Parathyroid adenoma (tissue), 2 donors: Measurements from ENCODE around the gene KCNQ1OT1.

Source experiments
- H2AFZ ChIP-seq: fragments of 300-600 bp; sonication (generic); one replicate; pipeline ENCODE4 v1.7.0; 2017; ENCODE audit warnings: antibody characterized with exemption, mild to moderate bottlenecking
- H3K27ac ChIP-seq: fragments of 300-600 bp; sonication (generic); one replicate; pipeline ENCODE4 v1.7.0; 2017
- H3K27me3 ChIP-seq: fragments of 300-600 bp; sonication (generic); one replicate; pipeline ENCODE4 v1.7.0; 2017; ENCODE audit warnings: low read length; ENCODE audit not compliant: control insufficient read depth, insufficient read depth
- H3K36me3 ChIP-seq: fragments of 300-600 bp; sonication (generic); one replicate; pipeline ENCODE4 v1.7.0; 2017; ENCODE audit warnings: low read length; ENCODE audit not compliant: control insufficient read depth, insufficient read depth
- H3K4me1 ChIP-seq: fragments of 300-600 bp; sonication (generic); one replicate; pipeline ENCODE4 v1.7.0; 2017; ENCODE audit warnings: control low read depth
- H3K4me2 ChIP-seq: fragments of 300-600 bp; sonication (generic); one replicate; pipeline ENCODE4 v1.7.0; 2017; ENCODE audit warnings: low read length
- H3K4me3 ChIP-seq: fragments of 300-600 bp; sonication (generic); one replicate; pipeline ENCODE4 v1.7.0; 2017; ENCODE audit warnings: low read depth, low read length
- H3K79me2 ChIP-seq: fragments of 300-600 bp; sonication (generic); one replicate; pipeline ENCODE4 v1.7.0; 2017; ENCODE audit warnings: control low read depth
- H3K9ac ChIP-seq: fragments of 300-600 bp; sonication (generic); one replicate; pipeline ENCODE4 v1.7.0; 2017; ENCODE audit warnings: mild to moderate bottlenecking
- H3K9me3 ChIP-seq: fragments of 300-600 bp; sonication (generic); one replicate; pipeline ENCODE4 v1.7.0; 2017; ENCODE audit warnings: low read length; ENCODE audit not compliant: control insufficient read depth
- TF ChIP-seq, protein P1 (sequence below): fragments of 300-600 bp; sonication (generic); IDR thresholded peaks from one replicate; pipeline ENCODE4 v1.7.0; 2017; ENCODE audit warnings: antibody characterized with exemption, mild to moderate bottlenecking
- donor health status: primary hyperparathyroidism.

KCNQ1OT1 gene

DNA sequence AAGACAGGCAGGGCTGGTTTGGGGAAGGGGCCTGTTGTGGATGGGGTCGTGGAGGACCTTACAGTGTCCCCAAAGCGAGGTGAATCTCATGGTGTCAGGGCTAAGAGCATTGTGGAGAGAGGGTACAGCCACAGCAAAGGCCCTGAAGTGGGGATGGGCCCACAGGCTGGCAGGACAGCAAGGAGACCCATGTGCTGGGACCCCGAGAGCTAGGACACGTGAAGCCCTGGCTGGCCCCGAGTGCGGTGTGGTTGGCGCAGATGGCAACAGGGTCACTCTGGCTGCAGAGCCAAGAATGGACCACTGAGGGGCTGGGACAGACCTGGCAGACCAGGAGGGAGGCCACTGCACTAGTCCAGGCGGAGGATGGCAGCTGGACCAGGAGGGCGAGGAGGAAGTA lies 30.0 kb upstream of the KCNQ1OT1 start:
- H2AFZ ChIP-seq, result no peak overlapping the region
- H3K36me3 ChIP-seq, result no peaks in the 10 kb centered on the region
- no peak overlapping the region for H3K4me3 ChIP-seq
- H3K27ac ChIP-seq, result no peak overlapping the region
- H3K79me2 ChIP-seq, result no peaks in the 10 kb centered on the region
- H3K4me2 ChIP-seq, result no peak overlapping the region
- TF ChIP-seq, protein P1, sequence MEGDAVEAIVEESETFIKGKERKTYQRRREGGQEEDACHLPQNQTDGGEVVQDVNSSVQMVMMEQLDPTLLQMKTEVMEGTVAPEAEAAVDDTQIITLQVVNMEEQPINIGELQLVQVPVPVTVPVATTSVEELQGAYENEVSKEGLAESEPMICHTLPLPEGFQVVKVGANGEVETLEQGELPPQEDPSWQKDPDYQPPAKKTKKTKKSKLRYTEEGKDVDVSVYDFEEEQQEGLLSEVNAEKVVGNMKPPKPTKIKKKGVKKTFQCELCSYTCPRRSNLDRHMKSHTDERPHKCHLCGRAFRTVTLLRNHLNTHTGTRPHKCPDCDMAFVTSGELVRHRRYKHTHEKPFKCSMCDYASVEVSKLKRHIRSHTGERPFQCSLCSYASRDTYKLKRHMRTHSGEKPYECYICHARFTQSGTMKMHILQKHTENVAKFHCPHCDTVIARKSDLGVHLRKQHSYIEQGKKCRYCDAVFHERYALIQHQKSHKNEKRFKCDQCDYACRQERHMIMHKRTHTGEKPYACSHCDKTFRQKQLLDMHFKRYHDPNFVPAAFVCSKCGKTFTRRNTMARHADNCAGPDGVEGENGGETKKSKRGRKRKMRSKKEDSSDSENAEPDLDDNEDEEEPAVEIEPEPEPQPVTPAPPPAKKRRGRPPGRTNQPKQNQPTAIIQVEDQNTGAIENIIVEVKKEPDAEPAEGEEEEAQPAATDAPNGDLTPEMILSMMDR, result no peak
- no peaks in the 10 kb centered on the region for H3K4me1 ChIP-seq
- no peak overlapping the region for H3K9ac ChIP-seq
- no peaks in the 10 kb centered on the region for H3K27me3 ChIP-seq
- H3K9me3 ChIP-seq, result no peaks in the 10 kb centered on the region

DNA sequence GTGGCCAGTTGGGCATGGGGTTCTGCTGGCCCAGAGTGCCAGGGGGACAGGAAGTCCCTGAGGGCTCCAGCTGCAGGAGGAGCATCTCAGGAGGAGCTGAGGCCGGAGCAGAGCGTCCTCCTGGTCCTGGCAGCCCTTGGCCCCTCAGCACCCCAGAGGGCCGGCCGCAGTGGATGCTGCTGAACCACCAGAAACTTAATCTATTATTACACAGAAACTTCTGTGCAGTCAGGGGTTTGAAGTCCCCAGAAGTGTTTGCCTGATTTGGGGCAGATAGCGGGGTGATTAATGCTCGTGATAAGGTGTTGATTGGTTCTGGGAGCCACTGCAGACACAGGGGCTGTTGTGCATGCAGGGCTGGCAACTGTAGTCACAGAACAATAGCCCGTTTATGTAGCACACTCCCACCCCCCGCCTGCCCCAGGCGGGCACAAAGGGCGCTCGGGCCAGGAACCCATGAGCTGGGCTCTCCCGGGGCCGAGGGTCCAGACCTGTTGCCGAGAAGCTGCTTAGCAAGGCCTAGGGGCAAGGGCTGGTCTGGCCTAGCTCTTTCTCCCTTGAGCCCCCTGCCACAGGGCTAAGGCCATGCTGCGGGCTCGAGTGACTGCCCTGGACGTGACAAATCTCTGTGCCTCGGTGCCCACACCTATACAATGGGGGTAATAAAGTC lies 29.0 kb upstream of the KCNQ1OT1 start:
- Histone ChIP-seq H3K9ac (no peak overlapping the region), H3K4me2 (no peak overlapping the region), H3K79me2 (no peaks in the 10 kb centered on the region), H3K4me1 (no peaks in the 10 kb centered on the region), H3K27me3 (no peaks in the 10 kb centered on the region), H3K27ac (no peak overlapping the region), H2AFZ (no peak overlapping the region), H3K9me3 (no peaks in the 10 kb centered on the region), H3K36me3 (no peaks in the 10 kb centered on the region), H3K4me3 (no peak overlapping the region)
- TF ChIP-seq, protein P1, result no peak

DNA sequence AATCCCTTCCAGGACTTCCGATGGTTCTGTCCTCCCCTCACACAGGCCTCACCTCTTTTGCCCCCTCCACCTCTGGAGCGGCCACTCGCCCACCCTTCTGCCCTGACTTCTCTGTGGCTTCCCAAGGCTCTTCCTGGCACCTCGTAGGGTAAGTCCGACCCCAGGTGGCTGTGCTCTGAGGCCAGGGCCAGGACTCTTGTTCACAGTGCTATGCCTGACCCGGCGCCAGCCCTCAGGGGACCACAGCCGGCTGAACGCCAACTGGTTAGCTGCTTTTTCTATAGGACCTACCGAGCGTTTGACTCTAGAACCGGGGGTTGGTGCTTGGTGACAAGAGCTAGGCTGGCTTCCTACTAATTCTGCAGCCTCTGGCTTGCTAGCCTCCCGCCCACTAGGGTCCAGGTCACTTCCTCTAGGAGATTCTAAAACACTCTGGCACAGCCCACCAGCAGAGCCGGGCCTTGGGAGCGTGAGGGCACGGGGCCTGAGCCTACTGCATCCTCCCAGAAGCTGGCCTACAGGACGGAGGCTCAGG lies 28.4 kb upstream of the KCNQ1OT1 start:
- no peak overlapping the region for H3K4me2 ChIP-seq
- no peaks in the 10 kb centered on the region for H3K36me3 ChIP-seq
- H3K79me2 ChIP-seq, result no peaks in the 10 kb centered on the region
- H3K4me3 ChIP-seq, result no peak overlapping the region
- no peak overlapping the region for H3K27ac ChIP-seq
- TF ChIP-seq, protein P1, result no peak
- no peaks in the 10 kb centered on the region for H3K27me3 ChIP-seq
- no peaks in the 10 kb centered on the region for H3K4me1 ChIP-seq
- H3K9me3 ChIP-seq, result no peaks in the 10 kb centered on the region
- H3K9ac ChIP-seq, result no peak overlapping the region
- H2AFZ ChIP-seq, result no peak overlapping the region

DNA sequence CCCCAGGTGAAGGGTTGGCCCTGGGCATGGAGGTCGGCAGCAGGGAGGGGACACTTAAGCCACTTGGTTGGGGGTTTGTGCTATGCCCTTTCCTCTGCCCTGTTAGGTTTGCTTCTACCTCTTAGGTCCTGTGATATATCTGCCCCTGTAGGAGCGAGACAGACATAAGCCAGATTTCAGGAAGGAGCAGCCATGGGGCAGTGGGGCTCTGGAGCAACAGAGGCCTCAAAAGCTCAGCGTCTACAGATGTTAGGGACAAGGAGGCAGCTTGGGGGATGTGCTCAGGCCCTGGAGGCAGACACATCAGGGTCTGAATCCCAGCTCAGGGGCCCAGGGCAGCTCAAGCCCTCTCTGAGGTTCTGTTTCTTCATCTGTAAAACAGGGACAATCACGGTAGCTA lies 27.2 kb upstream of the KCNQ1OT1 start:
- no peak overlapping the region for H3K27ac ChIP-seq
- no peaks in the 10 kb centered on the region for H3K27me3 ChIP-seq
- H2AFZ ChIP-seq, result no peak overlapping the region
- no peaks in the 10 kb centered on the region for H3K9me3 ChIP-seq
- no peak overlapping the region for H3K4me2 ChIP-seq
- no peak overlapping the region for H3K9ac ChIP-seq
- TF ChIP-seq, protein P1, result no peak
- no peaks in the 10 kb centered on the region for H3K79me2 ChIP-seq
- H3K36me3 ChIP-seq, result no peaks in the 10 kb centered on the region
- H3K4me1 ChIP-seq, result no peaks in the 10 kb centered on the region
- H3K4me3 ChIP-seq, result no peak overlapping the region
